Measurements from ENCODE around the gene FMNL2. TPM values are rescaled to one million over a fixed set of nuclear protein-coding genes. Genes with fewer than 3 reads are reported as not detected.

The FMNL2 gene
- total and polyA plus RNA-seq, 10 donors, result 8.8 to 59.3 (median 33.5) TPM

- intact Hi-C loops (cut with DNase I; ENCODE audit: low total_unique reads), result no loop called here
- Histone ChIP-seq H3K36me3 (no peaks in the 10 kb centered on the region), H3K4me3 (no peak overlapping the region), H3K4me1 (peaks cover 0 to 53% (median 27%) of the 10 kb centered on the region in 6 donors), H3K27ac (peak overlapping the region in 1 of 8 donors; percentile 1), H3K27me3 (replicated peaks in 1 of 7) (no peaks in the 10 kb centered on the region), H3K9me3 (no peaks in the 10 kb centered on the region)
- WGBS, 5 donors, result 75 to 89% (median 87%) methylated on average over 3 of the region's 3 CpGs
- no peak for DNase-seq
- TF ChIP-seq POLR2AphosphoS5 (IDR thresholded peaks at IDR 0.05) (no peak), POLR2A (IDR thresholded peaks at IDR 0.05) (no peak), CTCF (IDR thresholded peaks at IDR 0.05 in 8 of 11, conservative IDR thresholded peaks at IDR 0.05 in 3 of 11) (no peak)
Observed at GRCh38 chr2:152496371-152496770, 161.4 kb downstream of the FMNL2 start.

- H3K27ac ChIP-seq, result peak overlapping the region in 5 of 8 donors; percentile 27 to 72 (median 59)
Observed at GRCh38 chr2:152497481-152498052, 162.6 kb downstream of the FMNL2 start.

DNA sequence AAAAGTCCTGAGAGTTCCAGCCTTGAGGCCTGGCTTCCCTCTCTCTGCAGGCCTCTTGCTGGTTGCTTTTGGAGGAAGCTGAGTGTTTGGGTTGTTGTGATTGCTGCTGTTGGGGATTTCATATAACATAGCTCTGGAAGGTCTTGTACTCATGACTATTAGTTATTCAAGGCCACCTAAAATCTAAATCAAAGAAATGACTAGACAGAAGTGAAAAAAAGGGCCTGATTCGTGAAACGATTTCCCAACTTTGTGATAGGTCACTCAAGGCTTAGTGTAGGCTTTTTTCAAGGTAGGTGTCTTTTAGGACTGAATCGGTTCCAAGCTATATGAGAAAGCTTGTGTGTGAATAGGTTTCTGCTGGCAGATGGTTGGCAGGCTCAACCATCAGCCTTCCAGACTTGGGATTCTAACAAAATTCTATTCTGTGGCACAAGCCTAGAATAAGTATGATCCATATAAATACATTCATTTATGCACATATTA lies 164.4 kb downstream of the FMNL2 start:
- peak overlapping the region in 5 of 8 donors; percentile 48 to 72 (median 59) for H3K27ac ChIP-seq
- no peaks in the 10 kb centered on the region for H3K27me3 ChIP-seq (replicated peaks in 1 of 7)
- no peak for DNase-seq
- TF ChIP-seq CTCF (IDR thresholded peaks at IDR 0.05 in 8 of 11, conservative IDR thresholded peaks at IDR 0.05 in 3 of 11) (no peak), POLR2AphosphoS5 (IDR thresholded peaks at IDR 0.05) (no peak), POLR2A (IDR thresholded peaks at IDR 0.05) (no peak)
- H3K9me3 ChIP-seq, result no peaks in the 10 kb centered on the region
- intact Hi-C loops (cut with DNase I; ENCODE audit: low total_unique reads), result no loop called here
- peaks cover 0 to 26% (median 9%) of the 10 kb centered on the region in 6 donors for H3K4me1 ChIP-seq
- no peak overlapping the region for H3K4me3 ChIP-seq
- no peaks in the 10 kb centered on the region for H3K36me3 ChIP-seq
- WGBS, 5 donors, result 67 to 80% (median 73%) methylated on average over 3 of the region's 3 CpGs

More at GRCh38 chr2:152497481-152498052, 162.6 kb downstream of the FMNL2 start:
- Histone ChIP-seq H3K36me3 (no peaks in the 10 kb centered on the region), H3K27me3 (replicated peaks in 1 of 7) (no peaks in the 10 kb centered on the region), H3K4me1 (peaks cover 0 to 41% (median 22%) of the 10 kb centered on the region in 6 donors), H3K4me3 (no peak overlapping the region), H3K9me3 (no peaks in the 10 kb centered on the region)
- TF ChIP-seq CTCF (IDR thresholded peaks at IDR 0.05 in 8 of 11, conservative IDR thresholded peaks at IDR 0.05 in 3 of 11), result no peak
- TF ChIP-seq POLR2AphosphoS5 (IDR thresholded peaks at IDR 0.05), result no peak
- TF ChIP-seq POLR2A (IDR thresholded peaks at IDR 0.05), result no peak
- WGBS, 5 donors, result 56 to 84% (median 72%) methylated on average over 3 of the region's 3 CpGs
- no peak for DNase-seq
- intact Hi-C loops (cut with DNase I; ENCODE audit: low total_unique reads), result no loop called here

- Histone ChIP-seq H3K4me3 (no peak overlapping the region), H3K4me1 (peaks cover 0 to 20% (median 6%) of the 10 kb centered on the region in 6 donors), H3K9me3 (no peaks in the 10 kb centered on the region), H3K27ac (peak overlapping the region in 5 of 8 donors; percentile 13 to 76 (median 59)), H3K27me3 (replicated peaks in 1 of 7) (no peaks in the 10 kb centered on the region), H3K36me3 (no peaks in the 10 kb centered on the region)
- no peak for DNase-seq
- TF ChIP-seq POLR2AphosphoS5 (IDR thresholded peaks at IDR 0.05), result no peak
- no peak for TF ChIP-seq POLR2A (IDR thresholded peaks at IDR 0.05)
- no peak for TF ChIP-seq CTCF (IDR thresholded peaks at IDR 0.05 in 8 of 11, conservative IDR thresholded peaks at IDR 0.05 in 3 of 11)
- intact Hi-C loops (cut with DNase I; ENCODE audit: low total_unique reads), result no loop called here
- WGBS, 5 donors, result 77 to 87% (median 84%) methylated on average over 14 of the region's 14 CpGs
Observed at GRCh38 chr2:152499896-152500735, 165.1 kb downstream of the FMNL2 start.

Measured in spleen (tissue), 11 donors.